NCI-H2171 (cell line): ENCODE measurements around the gene APOL4.
"Not testable (repeated sequence)": the region's sequence is repeated elsewhere in the genome, so short reads cannot be mapped to it uniquely, and the experiment has no call there.

Experiments
- DNase-seq: peaks from one replicate; lab custom pipeline; 2025; lab: John Stamatoyannopoulos, UW

APOL4 gene

GRCh38 chr22:36183446-36183845 lies 18.2 kb downstream of the APOL4 start:
- DNase-seq = no peak

GRCh38 chr22:36182857-36183256 lies 18.8 kb downstream of the APOL4 start:
- no peak for DNase-seq

- no peak for DNase-seq
These were observed 19.6 kb downstream of the APOL4 start for GRCh38 chr22:36182056-36182455.

GRCh38 chr22:36180928-36181327 lies 20.7 kb downstream of the APOL4 start:
- no peak for DNase-seq

- no peak for DNase-seq
These were observed 21.4 kb downstream of the APOL4 start for GRCh38 chr22:36180038-36180880.

- DNase-seq = no peak
These were observed 24.4 kb downstream of the APOL4 start for GRCh38 chr22:36177160-36177559.

- DNase-seq = no peak
These were observed 25.7 kb downstream of the APOL4 start for GRCh38 chr22:36175892-36176291.

- no peak for DNase-seq
These were observed 29.7 kb downstream of the APOL4 start for GRCh38 chr22:36171941-36172340.

GRCh38 chr22:36166518-36167220 lies 34.9 kb downstream of the APOL4 start:
- DNase-seq = no peak

- DNase-seq = no peak
These were observed 35.5 kb downstream of the APOL4 start for GRCh38 chr22:36166086-36166485.

GRCh38 chr22:36165141-36165540 lies 36.5 kb downstream of the APOL4 start:
- DNase-seq = no peak

- DNase-seq = no peak
These were observed 37.0 kb downstream of the APOL4 start for GRCh38 chr22:36164621-36165020.

GRCh38 chr22:36163497-36163896 lies 38.1 kb downstream of the APOL4 start:
- no peak for DNase-seq

GRCh38 chr22:36162127-36163034 lies 39.2 kb downstream of the APOL4 start:
- no peak for DNase-seq

- DNase-seq = not testable (repeated sequence)
These were observed 39.8 kb downstream of the APOL4 start for GRCh38 chr22:36161793-36162126.

GRCh38 chr22:36160499-36160942 lies 41.1 kb downstream of the APOL4 start, which contains the start of gene APOL3:
Gene APOL3 (minus strand): TSS chr22:36160755. CDS start chr22:36149055, 11,700 bp downstream.
- DNase-seq = no peak

- DNase-seq = no peak
These were observed 44.8 kb downstream of the APOL4 start for GRCh38 chr22:36156515-36157419.

- no peak for DNase-seq
These were observed 45.5 kb downstream of the APOL4 start for GRCh38 chr22:36156119-36156514.

- no peak for DNase-seq
These were observed 45.9 kb downstream of the APOL4 start for GRCh38 chr22:36155702-36156101.

GRCh38 chr22:36154423-36154945 lies 47.1 kb downstream of the APOL4 start:
- no peak for DNase-seq
